Neural cell (in vitro differentiated cells): ENCODE measurements around the gene PLD2.

ENCODE experiments used
- CTCF ChIP-seq: fragments of 450-650 bp; IDR thresholded peaks from 2 replicates; pipeline ENCODE4 v1.5.1; 2014; ENCODE audit warnings: antibody characterized with exemption, mild to moderate bottlenecking, moderate library complexity; ENCODE audit not compliant: poor library complexity, severe bottlenecking
- POLR2AphosphoS5 ChIP-seq: IDR thresholded peaks from 2 replicates; pipeline ENCODE4 v1.6.1; 2012

GRCh38 chr17:4796552-4796920 lies 10.4 kb upstream of the PLD2 start:
- TF ChIP-seq POLR2AphosphoS5 (no peak), CTCF (no peak)
